GM15510 (cell line): ENCODE data around the gene G6PD.
"Not testable (repeated sequence)": the region's sequence is repeated elsewhere in the genome, so short reads cannot be mapped to it uniquely, and the experiment has no call there.

Source experiments
- POLR2A ChIP-seq: IDR thresholded peaks from 3 replicates; pipeline ENCODE4 v1.6.1; 2011; ENCODE audit warnings: borderline replicate concordance; ENCODE audit not compliant: insufficient read length; ENCODE audit errors: extremely low read depth

G6PD gene

GRCh38 chrX:154546354-154547244 lies at the start of gene G6PD:
G6PD (minus strand) TSS chrX:154546846; CDS start chrX:154546155, 691 bp downstream.
- peak; percentile 85 for TF ChIP-seq POLR2A

DNA sequence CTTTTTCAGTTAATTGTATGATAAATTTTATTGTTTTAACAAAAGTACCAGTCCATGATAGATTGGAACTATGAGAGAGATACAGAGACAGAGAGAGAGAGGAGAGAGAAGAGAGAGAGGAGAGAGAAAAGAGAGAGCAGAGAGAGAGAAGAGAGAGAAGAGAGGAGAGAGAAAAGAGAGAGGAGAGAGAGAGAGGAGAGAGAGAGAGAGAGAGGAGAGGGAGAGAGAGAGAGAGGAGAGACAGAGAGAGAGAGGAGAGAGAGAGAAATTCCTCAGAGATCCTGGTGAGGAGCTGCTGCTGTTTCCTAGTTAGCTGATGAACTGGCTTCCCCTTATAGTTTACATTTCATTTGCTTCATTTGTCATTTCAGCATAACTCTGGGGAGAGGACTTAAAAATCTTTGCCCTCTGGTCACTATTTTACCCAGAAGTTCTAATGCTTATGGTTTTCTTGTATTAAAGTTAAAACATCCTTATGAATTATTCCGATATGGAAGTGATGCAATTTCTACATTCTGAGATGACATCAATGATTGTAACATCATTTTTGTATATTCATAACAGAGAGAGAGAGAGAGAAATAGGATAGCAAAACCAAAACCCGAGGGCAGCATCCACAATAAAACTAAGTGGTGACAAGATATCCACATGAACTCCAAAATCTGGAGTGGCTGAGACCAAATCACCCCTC lies 49.1 kb upstream of the G6PD start:
- no peak for TF ChIP-seq POLR2A

- TF ChIP-seq POLR2A, result no peak
These were observed 47.8 kb upstream of the G6PD start for GRCh38 chrX:154594491-154594890.

- TF ChIP-seq POLR2A, result no peak
These were observed 46.6 kb upstream of the G6PD start for GRCh38 chrX:154593201-154593600.

DNA sequence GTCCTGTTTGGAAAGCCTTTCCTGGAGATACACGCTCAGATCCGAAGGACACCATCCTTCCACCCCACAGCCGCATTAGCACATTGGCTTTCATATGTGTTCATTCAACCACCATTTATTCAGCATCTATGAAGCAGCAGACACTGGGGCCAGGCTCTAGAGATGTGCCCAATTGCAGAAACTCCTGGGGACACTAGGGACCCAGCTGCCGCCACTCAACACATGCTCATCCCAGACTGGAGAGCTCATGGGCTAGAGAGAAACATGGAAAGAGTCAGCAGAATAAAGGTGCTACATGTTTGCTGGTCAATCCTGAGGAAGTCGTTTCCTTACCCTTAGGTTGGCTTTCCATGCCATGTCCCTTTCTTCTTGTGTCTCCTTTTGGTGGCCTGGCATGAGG lies 45.9 kb upstream of the G6PD start:
- no peak for TF ChIP-seq POLR2A

GRCh38 chrX:154584585-154585183 lies 38.0 kb upstream of the G6PD start, which contains the start of gene CTAG1A:
CTAG1A (plus strand) TSS chrX:154585133; CDS start chrX:154585207, 74 bp downstream.
- not testable (repeated sequence) for TF ChIP-seq POLR2A

GRCh38 chrX:154549766-154550165 lies 3.1 kb upstream of the G6PD start:
- TF ChIP-seq POLR2A, result no peak

DNA sequence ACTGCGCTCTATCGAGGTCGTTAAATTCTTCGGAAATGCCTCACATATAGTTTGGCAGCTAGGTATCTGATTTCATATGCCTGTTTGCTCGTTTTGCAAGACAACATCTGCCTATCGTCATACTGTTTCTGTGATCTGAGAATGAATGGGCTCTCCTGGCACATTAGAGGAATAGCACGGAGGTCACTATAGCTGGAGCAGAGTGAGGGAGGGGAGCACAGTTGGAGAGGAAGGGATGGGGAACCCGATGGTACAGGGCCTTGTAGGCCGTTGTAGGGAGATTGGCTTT lies 1.3 kb upstream of the G6PD start:
- no peak for TF ChIP-seq POLR2A

GRCh38 chrX:154547245-154548027 lies 790 bp upstream of the G6PD start, which contains the start of gene IKBKG:
IKBKG (plus strand) TSS chrX:154547620; CDS start chrX:154552003, 4,383 bp downstream.
- peak; percentile 37 for TF ChIP-seq POLR2A

GRCh38 chrX:154545673-154546274 lies 872 bp downstream of the G6PD start:
- TF ChIP-seq POLR2A, result no peak

DNA sequence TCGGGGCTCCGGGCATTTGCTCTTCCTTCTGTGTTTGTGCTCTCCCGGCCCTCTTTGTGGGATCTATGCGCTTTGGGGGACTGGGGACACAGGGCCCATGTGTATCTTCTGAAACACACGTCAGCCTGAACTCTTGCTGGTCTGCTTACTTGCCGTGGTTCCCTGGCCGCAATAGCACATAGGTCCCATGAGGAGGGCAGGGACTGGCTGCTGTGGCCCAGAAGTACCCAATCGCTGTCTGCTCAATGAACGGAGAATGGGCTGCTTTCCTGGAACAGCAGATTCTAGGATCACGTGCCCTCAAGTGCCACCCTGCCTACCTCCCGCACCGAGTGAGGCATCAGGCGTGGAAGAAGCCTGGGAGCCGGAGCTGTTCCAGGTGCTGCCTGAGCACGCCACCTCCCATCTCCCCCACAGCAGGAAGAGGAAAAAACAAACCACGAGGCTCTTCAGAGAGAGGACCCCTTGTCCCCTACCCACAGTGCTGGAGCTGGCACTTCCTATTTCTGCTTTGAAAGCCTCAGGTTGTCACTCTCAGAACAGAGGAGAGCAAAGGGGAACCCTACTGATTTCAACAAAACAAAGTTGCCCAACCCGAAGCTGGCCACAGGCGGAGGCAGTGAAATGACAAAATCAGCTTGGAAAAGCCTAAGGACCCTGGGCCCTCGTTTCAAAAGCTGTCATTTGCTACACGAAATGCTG lies 3.8 kb downstream of the G6PD start:
- TF ChIP-seq POLR2A, result no peak

GRCh38 chrX:154541896-154542722 lies 4.5 kb downstream of the G6PD start:
- TF ChIP-seq POLR2A, result no peak

DNA sequence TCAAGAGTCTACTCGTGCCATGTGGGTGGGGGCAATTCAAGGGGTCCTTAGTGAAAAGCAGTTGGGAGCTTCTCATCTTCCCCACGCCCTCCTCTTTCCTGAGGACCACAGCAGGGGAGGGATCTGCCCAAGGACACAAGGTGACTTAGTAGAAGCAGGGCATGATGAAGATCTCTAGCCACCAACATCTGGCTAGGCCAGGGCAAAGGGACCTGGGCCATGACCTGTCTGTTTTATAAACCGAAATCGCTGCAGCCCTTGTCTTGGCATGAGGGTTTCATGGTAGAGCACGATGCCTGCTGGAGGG lies 5.1 kb downstream of the G6PD start:
- TF ChIP-seq POLR2A, result no peak

DNA sequence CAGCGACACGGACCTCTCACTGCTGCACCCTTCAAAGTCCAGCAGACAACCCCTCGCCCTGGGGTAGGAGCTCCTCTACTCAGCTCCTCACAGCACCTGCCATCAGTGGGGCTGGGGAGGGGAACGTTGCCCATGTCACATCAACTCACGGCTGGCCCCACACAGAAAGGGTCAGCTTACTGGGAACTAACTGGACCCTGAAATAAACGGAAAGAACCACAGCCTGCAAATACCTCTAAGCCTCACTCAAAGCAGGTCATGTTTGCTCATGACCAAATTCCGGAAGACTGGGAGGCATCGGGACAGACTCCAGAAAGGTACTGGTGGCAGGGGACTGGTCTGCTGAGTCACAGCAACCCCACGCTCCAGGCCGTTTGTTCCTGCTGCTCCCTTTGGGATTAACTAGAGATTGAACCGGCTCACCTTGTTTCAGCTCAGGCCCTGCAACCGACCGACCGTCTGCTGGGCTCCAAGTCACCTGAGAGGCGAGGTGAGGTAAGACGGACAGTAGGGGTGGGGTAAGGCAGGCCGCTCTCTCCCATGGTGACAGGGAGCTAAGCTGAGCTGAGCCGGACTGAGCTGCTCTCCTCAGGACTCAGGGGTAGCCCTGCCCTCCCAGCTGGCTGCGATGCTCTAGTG lies 5.6 kb downstream of the G6PD start:
- TF ChIP-seq POLR2A, result no peak
